ENCODE data around the gene IL1R1.

Gene IL1R1

GRCh38 chr2:102206666-102207341 lies 64.3 kb downstream of the IL1R1 start:
- no peak for DNase-seq (ENCODE audit: low read depth)

- no peak for DNase-seq (ENCODE audit: low read depth)
Observed at GRCh38 chr2:102208774-102209173, 66.2 kb downstream of the IL1R1 start.

- DNase-seq (ENCODE audit: low read depth), result no peak
Observed at GRCh38 chr2:102209474-102209873, 66.9 kb downstream of the IL1R1 start.

GRCh38 chr2:102217032-102217431 lies 74.5 kb downstream of the IL1R1 start:
- no peak for DNase-seq (ENCODE audit: low read depth)

GRCh38 chr2:102224824-102225739 lies 82.5 kb downstream of the IL1R1 start:
- DNase-seq (ENCODE audit: low read depth), result no peak

GRCh38 chr2:102226171-102226570 lies 83.6 kb downstream of the IL1R1 start:
- no peak for DNase-seq (ENCODE audit: low read depth)

- no peak for DNase-seq (ENCODE audit: low read depth)
Observed at GRCh38 chr2:102226612-102227391, 84.3 kb downstream of the IL1R1 start.

- no peak for DNase-seq (ENCODE audit: low read depth)
Observed at GRCh38 chr2:102229141-102229769, 86.7 kb downstream of the IL1R1 start.

Data from non-pigmented ciliary epithelial cell (primary cell).